Measurements from ENCODE around the gene TMEM62. TPM values are rescaled to one million over a fixed set of nuclear protein-coding genes. Genes with fewer than 3 reads are reported as not detected.
"Not testable (repeated sequence)": the region's sequence is repeated elsewhere in the genome, so short reads cannot be mapped to it uniquely, and the experiment has no call there.

The TMEM62 gene
- total RNA-seq, 1 donor from 2014 or later, result 11.7 TPM

GRCh38 chr15:43167261-43167660, 33.9 kb downstream of the TMEM62 start:
- DNase-seq (ENCODE audit: missing footprints); ATAC-seq; intact Hi-C loops (cut with DNase I): not testable (repeated sequence)

DNA sequence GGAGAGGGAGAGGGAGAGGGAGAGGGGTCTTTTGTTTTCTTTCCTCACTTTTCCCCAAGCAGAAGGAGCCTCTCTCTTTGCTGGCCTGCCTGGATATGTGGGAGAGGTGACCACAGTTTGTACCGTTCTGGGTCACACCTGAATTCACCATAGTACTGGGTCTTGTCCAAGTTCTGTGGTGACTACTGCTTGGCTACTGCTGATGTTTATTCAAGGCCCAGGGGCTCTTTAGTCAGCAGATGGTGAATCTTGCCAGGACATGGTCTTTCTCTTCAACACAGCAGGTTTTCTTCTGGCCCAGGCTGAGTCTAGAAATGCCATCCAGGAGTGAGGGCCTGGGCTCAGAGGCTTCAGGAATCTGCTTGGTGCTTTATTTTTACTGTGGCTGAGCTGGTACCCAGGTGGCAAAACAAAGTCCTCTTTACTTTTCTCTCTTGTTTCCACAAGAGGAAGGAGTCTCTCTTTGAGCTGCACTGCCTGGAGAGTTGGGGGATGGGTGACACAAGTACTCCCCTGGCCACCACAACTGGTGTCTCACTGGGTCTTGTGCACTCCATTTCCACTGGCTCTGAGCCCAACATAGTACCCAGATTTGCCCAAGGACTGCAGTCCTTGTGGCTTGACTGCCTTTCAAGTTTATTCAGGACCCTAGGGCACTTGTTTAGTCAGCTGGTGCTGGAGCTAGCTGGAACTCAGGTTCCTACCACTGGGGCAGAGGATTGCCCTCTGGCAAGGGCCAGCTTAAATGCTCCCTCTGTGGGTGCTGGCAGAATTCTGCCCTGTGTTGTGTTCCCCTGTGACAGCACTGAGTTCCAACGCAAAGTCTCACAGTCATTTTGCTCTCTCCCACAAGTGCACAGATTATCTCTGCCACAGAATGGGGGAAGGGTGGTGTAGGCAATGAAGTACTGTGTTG, 35.1 kb downstream of the TMEM62 start:
- DNase-seq (ENCODE audit: missing footprints), result no peak
- intact Hi-C loops (cut with DNase I), result no loop called here

DNA sequence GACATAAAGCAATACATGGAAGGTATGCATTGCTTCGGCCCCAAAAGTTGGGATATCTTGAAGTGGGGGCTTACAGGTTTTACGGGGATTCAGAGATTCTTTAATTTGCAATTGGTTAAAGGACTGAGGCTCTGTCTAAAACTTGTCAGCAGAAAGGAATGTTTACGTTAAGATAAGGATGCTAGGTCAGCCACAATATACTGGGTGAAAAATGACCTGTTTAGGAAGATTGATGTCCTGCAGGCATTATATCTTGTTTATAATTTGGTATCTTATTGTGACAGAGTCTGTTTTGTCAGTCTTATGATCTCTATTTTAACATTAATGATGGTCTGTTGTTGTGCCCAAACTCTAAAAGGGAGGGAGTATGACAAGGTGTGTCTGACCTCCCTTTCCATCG, 36.5 kb downstream of the TMEM62 start:
- intact Hi-C loops (cut with DNase I), result no loop called here
- DNase-seq (ENCODE audit: missing footprints), result no peak
- ATAC-seq, result no peak

More for the DNA sequence above, 35.1 kb downstream of the TMEM62 start:
- peak; percentile 70 for ATAC-seq

DNA sequence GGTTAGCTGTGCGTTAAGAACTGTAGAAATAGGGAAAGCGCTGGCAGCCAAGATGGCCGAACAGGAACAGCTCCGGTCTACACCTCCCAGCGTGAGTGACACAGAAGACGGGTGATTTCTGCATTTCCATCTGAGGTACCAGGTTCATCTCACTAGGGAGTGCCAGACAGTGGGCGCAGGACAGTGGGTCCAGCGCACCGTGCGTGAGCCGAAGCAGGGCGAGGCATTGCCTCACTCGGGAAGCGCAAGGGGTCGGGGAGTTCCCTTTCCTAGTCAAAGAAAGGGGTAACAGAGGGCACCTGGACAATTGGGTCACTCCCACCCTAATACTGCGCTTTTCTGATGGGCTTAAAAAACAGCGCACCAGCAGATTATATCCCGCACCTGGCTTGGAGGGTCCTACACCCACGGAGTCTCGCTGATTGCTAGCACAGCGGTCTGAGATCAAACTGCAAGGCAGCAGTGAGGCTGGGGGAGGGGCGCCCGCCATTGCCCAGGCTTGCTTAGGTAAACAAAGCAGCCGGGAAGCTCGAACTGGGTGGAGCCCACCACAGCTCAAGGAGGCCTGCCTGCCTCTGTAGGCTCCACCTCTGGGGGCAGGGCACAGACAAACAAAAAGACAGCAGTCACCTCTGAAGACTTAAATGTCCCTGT, 42.4 kb downstream of the TMEM62 start:
- DNase-seq (ENCODE audit: missing footprints); ATAC-seq; intact Hi-C loops (cut with DNase I): not testable (repeated sequence)

DNA sequence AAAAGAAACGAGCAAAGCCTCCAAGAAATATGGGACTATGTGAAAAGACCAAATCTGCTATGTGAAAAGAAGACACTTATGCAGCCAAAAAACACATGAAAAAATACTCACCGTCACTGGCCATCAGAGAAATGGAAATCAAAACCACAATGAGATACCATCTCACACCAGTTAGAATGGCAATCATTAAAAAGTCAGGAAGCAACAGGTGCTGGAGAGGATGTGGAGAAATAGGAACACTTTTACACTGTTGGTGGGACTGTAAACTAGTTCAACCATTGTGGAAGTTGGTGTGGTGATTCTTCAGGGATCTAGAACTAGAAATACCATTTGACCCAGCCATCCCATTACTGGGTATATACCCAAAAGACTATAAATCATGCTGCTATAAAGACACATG, 43.8 kb downstream of the TMEM62 start:
- DNase-seq (ENCODE audit: missing footprints); intact Hi-C loops (cut with DNase I); ATAC-seq: not testable (repeated sequence)

DNA sequence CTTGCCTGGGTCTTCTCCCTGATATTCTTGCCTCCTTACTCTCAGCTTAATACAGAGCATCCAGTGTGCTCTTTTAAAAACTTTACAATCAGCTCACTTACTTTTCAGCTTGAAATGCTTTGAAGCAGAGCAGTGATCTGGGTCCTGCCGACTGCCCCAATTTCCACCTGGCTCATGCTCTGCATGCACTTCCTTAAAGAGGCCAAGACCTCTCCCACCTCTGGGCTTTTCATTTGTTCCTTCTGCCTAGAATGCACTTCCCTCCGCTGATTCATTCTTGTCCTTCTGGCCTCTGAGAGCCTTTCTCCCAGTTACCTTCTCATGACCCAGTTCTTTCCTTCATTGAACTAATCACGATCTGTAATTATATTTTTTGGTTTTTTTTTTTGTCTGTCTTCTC, 49.9 kb downstream of the TMEM62 start:
- intact Hi-C loops (cut with DNase I), result no loop called here
- DNase-seq (ENCODE audit: missing footprints), result no peak
- ATAC-seq, result no peak

DNA sequence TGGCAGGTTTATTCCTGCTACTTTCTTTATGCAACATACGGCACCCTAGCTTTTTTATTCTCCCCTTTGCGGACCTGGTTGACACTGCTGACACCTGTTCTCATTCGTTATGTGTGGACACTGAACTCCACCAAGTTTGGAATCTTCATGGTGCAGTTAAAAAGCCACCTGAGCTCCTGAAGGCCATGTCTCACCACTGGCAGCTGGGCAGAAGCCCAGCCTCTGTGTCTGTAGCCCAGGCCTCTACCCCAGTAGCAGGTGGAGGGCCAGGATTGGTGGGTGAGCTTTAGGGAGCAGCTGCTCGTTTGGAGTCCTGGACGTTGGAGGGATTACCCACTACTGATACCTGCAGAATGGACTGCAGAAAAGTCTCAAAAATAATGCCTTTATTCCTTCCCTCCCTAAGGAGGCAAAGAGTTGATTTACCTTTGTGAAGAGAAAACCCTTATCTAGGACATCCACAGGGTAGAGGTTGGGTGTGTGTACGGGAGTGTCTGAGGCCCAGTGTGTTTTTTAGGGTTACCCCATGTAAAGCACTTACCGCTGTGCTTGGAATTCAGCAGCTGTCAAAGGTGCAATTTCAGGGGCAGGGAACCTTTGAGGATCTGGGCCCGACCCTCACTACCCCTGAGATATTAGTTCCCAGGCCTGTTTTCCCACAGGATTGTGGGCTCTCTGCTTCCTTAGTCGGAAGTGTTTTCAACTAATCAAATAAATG, 51.2 kb downstream of the TMEM62 start:
- no peak for ATAC-seq
- DNase-seq (ENCODE audit: missing footprints), result no peak
- intact Hi-C loops (cut with DNase I), result no loop called here

DNA sequence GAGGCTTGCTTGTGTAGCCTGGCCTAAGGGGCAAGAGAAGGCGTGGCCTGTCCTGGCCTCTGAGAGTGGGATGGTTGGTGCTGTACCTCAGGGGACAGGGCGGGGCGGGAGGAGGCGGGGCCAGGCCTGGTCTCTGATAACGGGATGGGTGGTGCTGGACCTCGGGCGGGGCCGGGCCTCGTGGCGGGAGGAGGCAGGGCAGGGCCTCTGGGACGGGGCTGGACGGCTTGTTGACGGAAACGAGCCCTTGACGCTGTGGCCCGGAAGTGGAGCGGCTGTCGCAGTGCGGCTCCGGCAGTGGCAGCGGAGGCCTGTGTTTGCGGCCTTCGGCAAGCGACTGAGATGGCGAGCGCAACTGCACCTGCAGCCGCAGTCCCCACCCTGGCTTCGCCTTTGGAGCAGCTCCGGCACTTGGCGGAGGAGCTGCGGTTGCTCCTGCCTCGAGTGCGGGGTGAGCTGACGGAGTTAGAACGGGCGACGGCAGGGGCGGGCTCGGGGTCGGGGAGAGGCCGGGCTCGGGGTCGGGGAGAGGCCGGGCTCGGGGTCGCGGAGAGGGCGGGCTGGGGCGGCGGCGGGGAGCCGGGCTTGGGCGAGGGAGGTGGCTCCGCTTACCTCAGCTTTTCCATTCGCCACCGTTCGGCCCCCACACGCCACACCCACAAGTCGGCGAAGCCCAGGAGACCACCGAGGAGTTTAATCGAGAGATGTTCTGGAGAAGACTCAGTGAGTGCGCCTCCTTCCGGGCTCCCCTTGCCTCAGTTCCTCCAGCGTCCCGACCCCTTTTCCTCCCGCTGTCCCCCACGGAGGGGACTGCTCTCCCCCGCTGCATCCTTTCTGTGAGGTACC, 52.0 kb downstream of the TMEM62 start, which contains the start of gene CCNDBP1:
CCNDBP1 (plus strand) TSS at position 247 of the 846 bp plus-strand sequence; CDS start at position 343, 96 bp downstream.
- intact Hi-C loops (cut with DNase I), result no loop called here
- DNase-seq (ENCODE audit: missing footprints) (peak; percentile 99), ATAC-seq (peak; percentile 99)

DNA sequence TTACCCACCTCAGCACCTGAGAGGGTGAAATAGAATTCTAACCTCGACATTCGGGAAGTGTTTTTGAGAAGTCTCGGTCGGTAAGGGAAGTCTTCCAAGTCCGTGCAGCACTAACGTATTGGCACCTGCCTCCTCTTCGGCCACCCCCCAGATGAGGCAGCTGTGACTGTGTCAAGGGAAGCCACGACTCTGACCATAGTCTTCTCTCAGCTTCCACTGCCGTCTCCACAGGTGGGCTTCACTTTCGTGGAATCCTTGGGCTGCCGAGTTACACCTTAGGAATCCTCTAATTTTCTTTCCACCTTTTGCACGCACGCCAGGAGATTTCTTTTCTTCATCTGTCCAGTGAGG, 52.6 kb downstream of the TMEM62 start:
- no peak for DNase-seq (ENCODE audit: missing footprints)
- intact Hi-C loops (cut with DNase I), result no loop called here
- peak; percentile 6 for ATAC-seq

GRCh38 chr15:43187544-43188155, 54.3 kb downstream of the TMEM62 start:
- DNase-seq (ENCODE audit: missing footprints) (no peak), ATAC-seq (no peak)
- intact Hi-C loops (cut with DNase I), result loop anchor here (1.0 kb wide), 1 partner anchor 17 kb away; no protein-coding TSS in a partner anchor

- DNase-seq (ENCODE audit: missing footprints), result no peak
- intact Hi-C loops (cut with DNase I), result no loop called here
- no peak for ATAC-seq
Observed at GRCh38 chr15:43189296-43189695, 55.9 kb downstream of the TMEM62 start.

DNA sequence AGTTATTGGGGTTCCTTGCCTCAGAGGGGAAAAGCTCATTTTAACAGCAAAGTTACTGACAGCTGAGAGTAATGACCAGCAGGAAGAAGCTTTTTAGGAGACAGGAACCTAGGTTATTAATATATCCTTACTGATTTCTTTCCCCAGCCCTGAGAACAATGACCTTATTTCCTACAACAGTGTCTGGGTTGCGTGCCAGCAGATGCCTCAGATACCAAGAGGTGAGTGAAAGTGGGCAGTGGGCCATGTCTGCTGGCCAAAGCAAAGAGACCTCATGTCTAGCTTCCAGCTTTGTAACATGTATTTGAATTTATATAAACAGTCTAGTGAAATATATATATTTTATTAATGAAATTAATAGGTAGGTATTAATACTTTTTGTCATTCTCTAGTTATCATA, 56.8 kb downstream of the TMEM62 start:
- DNase-seq (ENCODE audit: missing footprints), result peak; percentile 87
- ATAC-seq, result peak; percentile 47
- intact Hi-C loops (cut with DNase I), result no loop called here

DNA sequence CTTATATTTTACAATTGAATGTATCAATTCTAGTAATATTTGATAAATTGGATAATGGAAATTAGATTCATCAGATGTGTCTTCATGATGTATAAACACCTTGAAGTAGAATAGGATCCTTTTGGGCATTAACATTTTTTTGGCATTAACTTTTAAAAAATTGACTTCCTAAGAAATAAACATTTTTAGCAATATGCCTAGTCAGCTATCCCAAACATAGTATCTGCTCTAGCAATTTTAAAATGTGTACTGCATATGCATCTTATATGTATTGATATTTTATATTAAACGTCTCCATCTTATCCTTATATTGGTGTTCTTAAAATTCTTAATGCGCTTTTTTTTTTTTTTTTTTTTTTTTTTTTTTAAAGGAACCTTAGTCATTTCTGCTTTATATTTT, 60.3 kb downstream of the TMEM62 start:
- ATAC-seq, result no peak
- DNase-seq (ENCODE audit: missing footprints), result no peak
- intact Hi-C loops (cut with DNase I), result no loop called here

DNA sequence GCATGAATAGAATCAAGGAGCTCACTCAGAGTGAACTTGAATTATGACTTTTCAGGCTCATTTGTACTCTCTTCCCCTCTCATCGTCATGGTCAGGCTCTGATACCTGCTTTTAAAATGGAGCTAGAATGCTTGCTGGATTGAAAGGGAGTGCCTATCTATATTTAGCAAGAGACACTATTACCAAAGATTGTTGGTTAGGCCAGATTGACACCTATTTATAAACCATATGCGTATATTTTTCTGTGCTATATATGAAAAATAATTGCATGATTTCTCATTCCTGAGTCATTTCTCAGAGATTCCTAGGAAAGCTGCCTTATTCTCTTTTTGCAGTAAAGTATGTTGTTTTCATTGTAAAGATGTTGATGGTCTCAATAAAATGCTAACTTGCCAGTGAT, 61.4 kb downstream of the TMEM62 start:
- intact Hi-C loops (cut with DNase I), result no loop called here
- no peak for DNase-seq (ENCODE audit: missing footprints)
- no peak for ATAC-seq

- ATAC-seq (peak; percentile 48), DNase-seq (ENCODE audit: missing footprints) (no peak)
- intact Hi-C loops (cut with DNase I), result no loop called here
Observed at GRCh38 chr15:43196760-43197548, 63.6 kb downstream of the TMEM62 start.

DNA sequence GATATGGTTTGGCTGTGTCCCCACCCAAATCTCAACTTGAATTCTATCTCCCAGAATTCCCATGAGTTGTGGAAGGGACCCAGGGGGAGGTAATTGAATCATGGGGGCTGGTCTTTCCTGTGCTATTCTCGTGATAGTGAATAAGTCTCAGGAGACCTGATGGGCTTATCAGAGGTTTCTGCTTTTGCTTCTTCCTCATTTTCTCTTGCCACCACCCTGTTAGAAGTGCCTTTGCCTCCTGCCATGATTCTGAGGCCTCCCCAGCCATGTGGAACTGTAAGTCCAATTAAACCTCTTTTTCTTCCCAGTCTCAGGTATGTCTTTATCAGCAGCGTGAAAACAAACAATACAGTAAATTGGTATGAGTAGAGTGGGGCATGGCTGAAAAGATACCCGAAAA, 64.4 kb downstream of the TMEM62 start:
- intact Hi-C loops (cut with DNase I); DNase-seq (ENCODE audit: missing footprints); ATAC-seq: not testable (repeated sequence)

- intact Hi-C loops (cut with DNase I); DNase-seq (ENCODE audit: missing footprints); ATAC-seq: not testable (repeated sequence)
Observed at GRCh38 chr15:43198556-43198955, 65.2 kb downstream of the TMEM62 start.
